LNCaP clone FGC (cell line): ENCODE data around the gene RAB6A.

Source experiments
- DNase-seq: peaks from one replicate; pipeline ENCODE4 v3.0.0-alpha.2; 2011; ENCODE audit warnings: low read depth
- H3K4me3 ChIP-seq: 2 replicates; pipeline ENCODE4 v1.5.1; 2011; ENCODE audit warnings: mild to moderate bottlenecking, low read depth, low read length, control low read depth
- TF ChIP-seq, protein P1 (sequence below): IDR thresholded peaks from 2 replicates; pipeline ENCODE4 v1.5.1; 2012; ENCODE audit warnings: mild to moderate bottlenecking; ENCODE audit not compliant: control insufficient read depth, insufficient read depth; ENCODE audit errors: extremely low read depth

Gene RAB6A

DNA sequence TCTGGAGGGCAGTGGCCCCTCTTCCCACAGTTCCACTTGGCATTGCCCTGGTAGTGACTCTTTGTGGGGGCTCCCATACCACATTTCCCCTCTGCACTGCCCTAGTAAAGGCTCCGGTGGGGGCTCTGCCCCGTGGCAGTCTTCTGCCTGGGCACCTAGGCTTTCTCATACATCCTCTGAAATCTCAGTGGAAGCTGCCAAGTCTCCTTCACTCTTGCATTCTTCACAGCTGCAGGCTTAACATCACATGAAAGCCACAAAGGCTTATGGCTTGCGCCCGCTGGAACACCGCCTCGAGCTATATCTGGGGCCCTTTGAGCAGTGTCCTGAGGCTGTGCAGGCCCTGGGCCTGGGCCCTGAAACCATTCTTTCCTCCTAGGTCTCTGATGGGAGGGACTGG lies 89.2 kb downstream of the RAB6A start:
- TF ChIP-seq, protein P1, sequence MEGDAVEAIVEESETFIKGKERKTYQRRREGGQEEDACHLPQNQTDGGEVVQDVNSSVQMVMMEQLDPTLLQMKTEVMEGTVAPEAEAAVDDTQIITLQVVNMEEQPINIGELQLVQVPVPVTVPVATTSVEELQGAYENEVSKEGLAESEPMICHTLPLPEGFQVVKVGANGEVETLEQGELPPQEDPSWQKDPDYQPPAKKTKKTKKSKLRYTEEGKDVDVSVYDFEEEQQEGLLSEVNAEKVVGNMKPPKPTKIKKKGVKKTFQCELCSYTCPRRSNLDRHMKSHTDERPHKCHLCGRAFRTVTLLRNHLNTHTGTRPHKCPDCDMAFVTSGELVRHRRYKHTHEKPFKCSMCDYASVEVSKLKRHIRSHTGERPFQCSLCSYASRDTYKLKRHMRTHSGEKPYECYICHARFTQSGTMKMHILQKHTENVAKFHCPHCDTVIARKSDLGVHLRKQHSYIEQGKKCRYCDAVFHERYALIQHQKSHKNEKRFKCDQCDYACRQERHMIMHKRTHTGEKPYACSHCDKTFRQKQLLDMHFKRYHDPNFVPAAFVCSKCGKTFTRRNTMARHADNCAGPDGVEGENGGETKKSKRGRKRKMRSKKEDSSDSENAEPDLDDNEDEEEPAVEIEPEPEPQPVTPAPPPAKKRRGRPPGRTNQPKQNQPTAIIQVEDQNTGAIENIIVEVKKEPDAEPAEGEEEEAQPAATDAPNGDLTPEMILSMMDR = no peak
- H3K4me3 ChIP-seq = no peak overlapping the region
- no peak for DNase-seq

DNA sequence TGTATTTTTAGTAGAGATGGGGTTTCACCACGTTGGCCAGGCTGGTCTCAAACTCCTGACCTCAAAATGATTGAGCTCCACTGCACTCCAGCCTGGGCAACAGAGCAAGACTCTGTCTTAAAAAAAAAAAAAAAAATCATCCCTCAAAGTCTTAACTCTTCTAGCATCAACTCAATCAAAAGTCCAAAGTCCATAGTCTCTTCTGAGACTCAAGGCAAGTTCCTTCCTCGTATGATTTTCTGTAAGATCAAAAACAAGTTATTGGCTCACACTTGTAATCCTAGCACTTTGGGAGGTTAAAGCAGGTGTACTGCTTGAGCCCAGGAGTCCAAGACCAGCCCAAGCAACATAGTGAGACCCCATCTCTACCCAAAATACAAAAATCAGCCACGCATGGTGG lies 90.1 kb downstream of the RAB6A start:
- TF ChIP-seq, protein P1 = no peak
- H3K4me3 ChIP-seq = no peak overlapping the region
- no peak for DNase-seq

DNA sequence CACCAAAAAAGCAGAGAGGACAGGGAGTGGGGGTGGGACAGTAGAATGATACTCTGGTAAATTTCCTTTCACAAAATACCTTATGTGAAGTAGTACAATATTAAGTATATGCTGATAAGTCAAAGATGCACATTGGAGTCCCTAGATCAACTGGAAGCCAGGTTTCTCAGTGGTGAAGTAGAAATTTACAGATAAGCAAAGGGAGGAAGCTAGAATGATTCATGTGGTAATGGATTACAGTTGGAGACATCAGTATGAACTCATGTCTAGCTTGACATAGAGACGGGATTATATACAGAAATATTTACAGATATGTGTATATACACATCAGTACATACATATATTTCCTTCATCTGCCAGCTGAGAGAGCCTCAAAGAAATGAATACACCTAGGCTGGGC lies 93.0 kb downstream of the RAB6A start:
- no peak for DNase-seq
- TF ChIP-seq, protein P1 = no peak
- no peak overlapping the region for H3K4me3 ChIP-seq

DNA sequence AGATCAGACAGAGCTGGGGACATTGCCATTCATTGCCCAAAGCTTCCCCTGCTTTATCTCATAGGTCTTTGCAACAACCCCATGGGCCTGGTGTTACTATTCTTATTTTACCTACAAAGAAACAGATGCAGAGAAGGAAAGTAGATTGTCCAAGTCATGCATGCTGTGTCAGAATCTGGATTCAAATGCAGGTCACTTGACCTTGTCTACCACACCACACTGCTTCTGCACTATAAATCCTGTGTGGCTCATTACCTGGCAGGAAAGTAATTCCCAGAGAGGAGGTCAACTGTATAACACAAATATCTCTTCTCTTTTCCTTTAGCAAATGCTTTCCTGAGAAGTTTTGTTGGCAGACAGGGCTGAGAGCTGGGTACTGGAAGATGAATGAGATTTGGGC lies 96.0 kb downstream of the RAB6A start:
- no peak overlapping the region for H3K4me3 ChIP-seq
- no peak for DNase-seq
- TF ChIP-seq, protein P1 = no peak

DNA sequence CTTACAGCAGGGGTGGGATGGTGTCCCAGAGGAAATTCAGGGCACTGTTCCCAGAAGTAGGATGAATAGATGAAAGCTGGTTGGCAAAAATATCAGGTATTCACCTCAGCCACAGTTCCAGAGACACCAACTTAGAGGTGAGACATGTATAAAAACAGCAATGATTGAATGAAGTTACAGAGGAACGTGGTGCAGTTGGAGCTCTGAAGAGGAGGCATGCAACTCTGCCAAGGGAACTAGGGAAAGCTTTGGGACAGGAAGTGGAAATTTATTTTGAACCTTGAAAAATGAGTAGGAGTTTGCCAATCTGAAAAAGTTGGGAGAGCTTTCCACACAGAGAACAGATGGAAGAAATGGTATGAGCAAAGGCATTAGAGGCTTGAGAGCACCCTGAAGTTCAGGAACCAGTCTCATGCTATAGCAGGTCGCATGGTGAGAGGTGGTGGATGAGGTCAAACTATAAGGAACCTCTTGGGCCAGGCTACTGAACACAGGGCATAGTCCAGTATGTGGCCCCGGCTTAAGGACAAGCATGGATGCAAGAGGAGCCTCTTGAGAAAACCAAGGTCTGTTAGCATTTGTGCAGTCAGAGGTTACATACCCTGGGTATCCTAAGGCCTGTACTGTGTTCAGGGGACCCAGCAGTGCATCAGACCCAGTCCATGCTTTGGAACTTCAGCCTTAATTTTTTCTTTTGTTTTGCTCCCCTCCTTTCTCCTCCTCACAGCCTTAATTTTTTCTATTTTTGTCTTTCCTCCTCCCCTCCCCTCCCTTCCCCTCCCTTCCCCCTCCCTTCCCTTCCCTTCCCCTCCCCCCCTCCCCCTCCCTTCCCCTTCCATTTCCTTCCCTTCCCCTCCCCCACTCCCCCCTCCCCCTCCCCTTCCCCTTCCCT lies 97.0 kb downstream of the RAB6A start:
- TF ChIP-seq, protein P1 = no peak
- no peak overlapping the region for H3K4me3 ChIP-seq
- DNase-seq = no peak

DNA sequence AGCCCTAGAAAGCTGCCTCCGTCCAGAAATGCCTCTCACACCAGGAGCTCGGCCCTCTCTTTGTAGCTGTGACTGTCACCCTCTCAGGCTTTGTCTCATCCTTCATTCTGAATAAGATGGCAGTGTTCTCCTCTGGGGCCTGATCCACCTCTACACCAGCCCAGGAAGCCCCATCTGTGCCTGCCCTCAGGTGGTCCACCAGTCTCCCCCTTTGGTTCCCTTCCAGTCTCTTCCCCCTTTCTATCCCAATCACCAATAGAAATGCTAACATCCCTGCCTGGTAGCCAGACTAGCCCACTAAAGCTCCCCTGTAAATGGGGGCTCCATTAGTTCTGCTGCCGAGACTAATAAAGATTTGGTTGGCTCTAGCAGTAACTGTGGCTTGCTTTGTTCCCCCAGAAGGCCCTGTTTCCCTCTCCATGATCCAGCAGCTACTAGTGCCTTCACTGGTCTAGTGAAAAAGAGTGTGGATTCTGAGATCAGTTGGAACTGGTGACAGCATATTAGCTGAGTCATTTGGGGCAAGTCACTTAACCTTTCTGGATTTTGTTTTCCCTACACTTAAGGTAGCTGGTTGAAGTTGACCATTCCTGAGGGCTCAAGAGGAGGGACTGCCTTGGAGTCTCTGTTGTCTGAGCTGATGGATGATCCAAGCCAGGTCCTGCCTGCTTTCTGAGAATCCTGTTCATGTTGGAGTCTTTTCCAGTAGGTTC lies 98.3 kb downstream of the RAB6A start:
- no peak overlapping the region for H3K4me3 ChIP-seq
- DNase-seq = no peak
- TF ChIP-seq, protein P1 = no peak
